Activated T-helper 9 cell treated with anti-CD3 and anti-CD28 coated beads, Interleukin-2, amount 50 U/mL, for 16 hours (primary cell): Measurements from ENCODE around the gene ALDH9A1.

Source experiments
- DNase-seq: peaks from one replicate; pipeline ENCODE4 v3.0.0-alpha.2; 2020; ENCODE audit warnings: low read depth

ALDH9A1 gene

GRCh38 chr1:165619647-165620151 lies 78.7 kb downstream of the ALDH9A1 start:
- no peak for DNase-seq

DNA sequence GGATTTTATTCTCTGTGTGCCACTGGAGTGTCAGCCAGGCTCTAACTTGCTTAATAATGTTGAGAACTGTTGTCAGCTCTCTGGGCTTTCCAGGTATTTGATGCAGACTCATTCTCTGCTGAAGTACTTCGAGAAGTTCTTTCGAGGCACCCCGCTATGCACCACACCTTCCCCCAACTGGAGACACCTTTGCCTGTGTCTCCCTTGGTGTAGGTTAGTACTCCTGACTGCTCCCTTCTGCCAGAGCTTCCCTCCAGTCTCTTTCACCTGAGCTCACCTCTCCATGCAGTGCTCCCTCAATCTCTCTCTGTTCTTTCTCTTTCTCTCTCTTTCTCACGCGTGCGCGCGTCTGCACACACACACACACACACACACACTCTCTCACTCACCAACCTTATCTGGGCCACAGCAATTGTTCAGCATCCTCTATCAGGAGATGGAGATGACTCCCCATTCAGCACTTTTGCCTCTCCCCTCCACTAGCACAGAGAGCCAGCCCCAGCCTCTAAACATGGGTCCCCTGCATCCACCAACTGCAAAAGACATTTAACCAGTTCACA lies 81.3 kb downstream of the ALDH9A1 start:
- DNase-seq = no peak

DNA sequence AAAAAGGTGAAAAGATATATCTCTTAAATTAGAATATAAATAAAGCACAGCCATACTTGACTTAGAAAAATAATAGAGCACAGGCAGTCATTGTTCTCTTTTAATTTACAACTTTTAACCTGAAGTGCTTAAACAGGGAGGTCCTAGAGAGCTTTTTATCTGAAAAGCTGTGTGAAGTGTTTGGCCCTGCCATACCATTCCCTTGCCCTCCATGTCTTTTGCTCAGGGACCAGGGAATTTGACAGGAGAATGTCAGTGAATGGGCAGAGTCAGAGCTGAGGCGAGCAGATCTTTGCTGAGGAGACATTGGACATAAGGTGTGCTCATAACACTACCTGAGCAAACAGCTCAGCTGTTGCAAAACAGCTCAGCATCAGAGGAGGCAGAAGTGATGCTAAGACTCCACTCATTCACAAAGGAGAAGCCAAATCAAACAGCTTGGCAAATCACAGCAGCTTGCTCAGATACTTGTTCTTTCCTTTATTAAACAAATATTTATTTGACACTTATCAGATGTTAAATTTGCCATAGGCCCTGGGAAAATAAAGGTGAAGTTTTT lies 82.2 kb downstream of the ALDH9A1 start:
- DNase-seq = no peak
